HL-60 (cell line): ENCODE data around the gene SLC18A2.

Experiments
- CTCF ChIP-seq: IDR thresholded peaks from one replicate; pipeline ENCODE4 v1.5.1; 2011; ENCODE audit warnings: low read length, control low read depth, inconsistent platforms; ENCODE audit not compliant: insufficient read depth
- POLR2AphosphoS5 ChIP-seq: IDR thresholded peaks from 2 replicates; pipeline ENCODE4 v1.6.1; 2012; ENCODE audit warnings: low read depth
- REST ChIP-seq: IDR thresholded peaks from 2 replicates; pipeline ENCODE4 v1.6.1; 2012; ENCODE audit warnings: low read depth; ENCODE audit not compliant: insufficient replicate concordance

GRCh38 chr10:117294735-117295134 is 53.8 kb downstream of the SLC18A2 start:
- TF ChIP-seq CTCF = no peak
- no peak for TF ChIP-seq POLR2AphosphoS5
- TF ChIP-seq REST = no peak
